ENCODE measurements around the gene FAAP20.

FAAP20 gene

GRCh38 chr1:2208309-2209239, 14.0 kb upstream of the FAAP20 start:
- TF ChIP-seq CTCF (conservative IDR thresholded peaks at IDR 0.05) (no peak), ZFX (IDR thresholded peaks at IDR 0.05) (no peak)
- H3K27ac ChIP-seq: peak overlapping the region; percentile 77

- H3K27ac ChIP-seq: peak overlapping the region; percentile 77
- TF ChIP-seq ZFX (IDR thresholded peaks at IDR 0.05) (no peak), CTCF (conservative IDR thresholded peaks at IDR 0.05) (no peak)
These were observed 12.4 kb upstream of the FAAP20 start for GRCh38 chr1:2206813-2207487.

GRCh38 chr1:2205191-2205952, 10.8 kb upstream of the FAAP20 start:
- no peak for TF ChIP-seq ZFX (IDR thresholded peaks at IDR 0.05)
- TF ChIP-seq CTCF (conservative IDR thresholded peaks at IDR 0.05): no peak
- peak overlapping the region; percentile 28 for H3K27ac ChIP-seq

GRCh38 chr1:2204415-2205190, 10.0 kb upstream of the FAAP20 start:
- peak overlapping the region; percentile 34 for H3K27ac ChIP-seq
- TF ChIP-seq CTCF (conservative IDR thresholded peaks at IDR 0.05) (no peak), ZFX (IDR thresholded peaks at IDR 0.05) (no peak)

GRCh38 chr1:2203671-2204414, 9.3 kb upstream of the FAAP20 start:
- TF ChIP-seq CTCF (conservative IDR thresholded peaks at IDR 0.05) (no peak), ZFX (IDR thresholded peaks at IDR 0.05) (no peak)
- peak overlapping the region; percentile 34 for H3K27ac ChIP-seq

- H3K27ac ChIP-seq: no peak overlapping the region; the same call in 1 of the 2 replicates
- TF ChIP-seq CTCF (conservative IDR thresholded peaks at IDR 0.05) (no peak), ZFX (IDR thresholded peaks at IDR 0.05) (no peak)
These were observed 8.4 kb upstream of the FAAP20 start for GRCh38 chr1:2202843-2203601.
